Mucosa of rectum (tissue), 2 donors: ENCODE results near the gene RCBTB1.
"Not testable (repeated sequence)": the region's sequence is repeated elsewhere in the genome, so short reads cannot be mapped to it uniquely, and the experiment has no call there.

Experiments used
- H3K27ac ChIP-seq, 2 donors: one replicate each; pipeline ENCODE4 v1.7.0; 2013; ENCODE audit warnings: inconsistent platforms in 2 of 2, low read depth in 2 of 2, low read length in 2 of 2
- H3K27me3 ChIP-seq, 2 donors: one replicate each; pipeline ENCODE4 v1.7.0; 2013; ENCODE audit warnings: low read length in 2 of 2; ENCODE audit not compliant: control insufficient read depth in 2 of 2, insufficient read depth in 2 of 2
- H3K36me3 ChIP-seq, 2 donors: one replicate each; pipeline ENCODE4 v1.7.0; 2013; ENCODE audit warnings: low read length in 2 of 2; ENCODE audit not compliant: control insufficient read depth in 2 of 2, insufficient read depth in 2 of 2
- H3K4me1 ChIP-seq, 2 donors: one replicate each; pipeline ENCODE4 v1.7.0; 2013; ENCODE audit warnings: low read length in 2 of 2, mild to moderate bottlenecking in 1 of 2; ENCODE audit not compliant: control insufficient read depth in 2 of 2, insufficient read depth in 2 of 2
- H3K4me3 ChIP-seq, 2 donors: one replicate each; pipeline ENCODE4 v1.7.0; 2013; ENCODE audit warnings: low read length in 2 of 2
- H3K9ac ChIP-seq, 2 donors: one replicate each; pipeline ENCODE4 v1.7.0; 2013; ENCODE audit warnings: low read length in 2 of 2, low read depth in 1 of 2, mild to moderate bottlenecking in 1 of 2
- H3K9me3 ChIP-seq, 2 donors: one replicate each; pipeline ENCODE4 v1.7.0; 2013; ENCODE audit warnings: low read length in 2 of 2; ENCODE audit not compliant: control insufficient read depth in 2 of 2
- donor health status: healthy.
- donor health status: Normal muscosa, but diverticular disease.

RCBTB1 gene

DNA sequence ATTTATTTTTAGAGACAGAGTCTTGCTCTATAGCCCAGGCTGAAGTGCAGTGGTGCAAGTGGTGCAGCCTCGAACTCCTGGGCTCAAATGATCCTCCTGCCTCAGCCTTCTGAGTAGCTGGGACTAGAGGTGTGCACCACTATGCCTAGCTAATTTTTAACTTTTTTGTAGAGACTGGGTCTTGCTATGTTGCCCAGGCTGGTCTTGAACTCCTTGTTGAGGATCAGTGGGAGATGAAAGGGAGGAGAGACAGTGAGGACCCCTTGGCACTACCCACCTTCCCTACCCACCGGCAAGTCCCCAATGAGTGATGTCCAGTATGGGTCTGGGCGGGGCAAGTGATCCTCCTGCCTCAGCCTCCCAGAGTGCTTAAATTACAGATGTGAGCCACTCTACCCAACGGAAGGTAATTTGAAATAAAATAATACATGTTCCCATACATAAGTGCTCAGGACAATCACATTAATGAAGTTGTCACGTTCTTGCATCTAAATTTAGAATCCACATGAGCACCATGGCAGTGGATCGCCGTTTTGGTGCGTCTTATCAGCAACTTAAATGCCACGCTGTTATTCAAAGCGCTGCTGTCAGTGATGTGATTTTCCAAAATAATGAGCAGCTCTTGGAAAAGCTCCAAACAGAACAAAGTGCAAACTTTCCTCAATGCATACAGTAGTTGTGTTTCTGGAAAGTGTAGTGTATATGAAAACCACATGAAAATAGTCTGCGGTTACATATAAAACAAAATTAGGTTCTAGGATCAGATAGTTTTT is 37.0 kb upstream of the RCBTB1 start:
- Histone ChIP-seq H3K9ac (no peak overlapping the region), H3K27me3 (no peaks in the 10 kb centered on the region), H3K4me1 (peaks cover 6 to 9% of the 10 kb centered on the region in 2 donors), H3K27ac (no peak overlapping the region), H3K9me3 (no peaks in the 10 kb centered on the region), H3K4me3 (no peak overlapping the region), H3K36me3 (no peaks in the 10 kb centered on the region)

DNA sequence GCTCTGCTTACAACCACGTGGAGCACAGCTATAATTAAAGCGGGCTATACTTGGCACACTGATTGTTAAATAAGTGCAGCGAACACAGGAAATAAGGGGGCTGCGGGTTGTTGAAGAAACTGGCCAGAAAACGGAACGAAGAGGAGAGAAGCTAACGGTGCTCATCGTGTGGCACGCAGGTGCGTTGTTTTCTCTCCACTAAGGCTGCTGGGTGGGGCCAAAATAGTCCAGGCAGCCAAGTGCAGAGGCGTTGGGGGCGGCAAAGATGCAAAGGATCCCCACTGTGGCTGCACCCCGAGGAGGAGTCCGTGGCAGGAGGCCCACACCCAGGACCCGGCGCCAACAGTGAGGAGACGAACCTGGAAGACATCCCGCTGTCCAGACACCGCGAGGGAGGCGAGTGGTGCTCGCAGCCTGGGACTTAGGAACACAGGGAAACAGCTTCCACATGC is 34.8 kb upstream of the RCBTB1 start:
- H3K4me1 ChIP-seq = peaks cover 0 to 2% of the 10 kb centered on the region in 2 donors
- no peaks in the 10 kb centered on the region for H3K36me3 ChIP-seq
- H3K4me3 ChIP-seq = no peak overlapping the region
- no peaks in the 10 kb centered on the region for H3K9me3 ChIP-seq
- H3K27me3 ChIP-seq = no peaks in the 10 kb centered on the region
- no peak overlapping the region for H3K9ac ChIP-seq
- H3K27ac ChIP-seq = no peak overlapping the region

DNA sequence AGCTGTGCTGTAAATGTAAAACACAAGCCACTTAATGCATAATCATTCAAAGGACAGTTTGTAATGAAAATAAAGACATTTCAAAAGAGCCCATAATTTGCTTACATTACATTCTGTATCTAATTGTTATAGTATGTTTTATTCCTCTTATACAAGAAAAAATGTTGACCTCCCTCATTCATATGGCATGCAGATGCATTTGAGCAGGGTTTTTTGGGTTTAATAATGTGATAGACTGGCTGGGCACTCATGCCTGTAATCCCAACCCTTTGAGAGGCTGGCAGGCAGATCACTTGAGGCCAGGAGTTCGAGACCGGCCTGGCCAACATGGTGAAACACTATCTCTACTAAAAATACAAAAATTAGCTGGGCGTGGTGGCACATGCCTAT is 31.3 kb upstream of the RCBTB1 start:
- Histone ChIP-seq H3K9me3 (no peaks in the 10 kb centered on the region), H3K36me3 (no peaks in the 10 kb centered on the region), H3K4me3 (no peak overlapping the region), H3K27me3 (no peaks in the 10 kb centered on the region), H3K4me1 (no peaks in the 10 kb centered on the region), H3K9ac (no peak overlapping the region), H3K27ac (no peak overlapping the region)

DNA sequence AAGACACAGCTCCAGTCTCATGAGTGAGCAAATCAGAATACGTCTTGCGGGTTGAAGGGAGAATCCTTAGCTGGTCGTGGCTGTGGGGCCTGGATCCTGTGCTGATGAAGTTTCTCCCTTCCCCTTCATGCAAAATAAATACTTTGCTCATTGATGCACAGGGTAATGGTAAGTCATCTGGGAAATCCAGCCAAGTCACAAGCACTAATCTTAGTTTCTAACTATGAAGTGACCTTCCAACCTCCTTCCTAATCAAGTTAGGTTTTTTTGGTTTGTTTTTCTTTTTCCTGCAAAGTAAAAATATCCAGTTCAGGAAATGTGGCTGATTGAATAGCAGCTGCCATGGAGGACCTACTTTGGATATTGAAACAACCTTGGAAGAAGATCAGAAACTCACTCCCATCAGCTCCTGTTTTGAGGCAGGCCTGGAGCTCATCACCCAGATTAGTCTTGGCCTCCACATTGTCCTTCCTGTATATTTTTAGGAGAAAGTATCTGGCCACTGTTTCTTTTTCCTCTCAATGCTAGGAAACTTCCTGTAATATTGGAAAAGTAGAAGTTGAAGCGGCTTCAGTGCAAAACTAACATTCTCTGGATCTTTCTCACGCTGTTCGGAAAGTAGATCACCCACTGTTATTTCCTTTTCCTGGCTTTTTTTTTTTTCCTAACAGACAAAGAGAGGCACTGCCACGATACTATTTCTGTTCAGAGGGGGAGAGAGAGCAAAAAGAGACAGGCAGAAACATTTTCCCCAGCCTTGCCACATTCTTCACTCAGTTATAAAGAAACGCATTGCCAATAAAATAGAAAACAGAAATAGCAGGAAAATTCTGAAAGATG is 30.7 kb upstream of the RCBTB1 start:
- Histone ChIP-seq H3K36me3 (no peaks in the 10 kb centered on the region), H3K9ac (no peak overlapping the region), H3K27ac (no peak overlapping the region), H3K4me1 (no peaks in the 10 kb centered on the region), H3K27me3 (no peaks in the 10 kb centered on the region), H3K9me3 (no peaks in the 10 kb centered on the region), H3K4me3 (no peak overlapping the region)

DNA sequence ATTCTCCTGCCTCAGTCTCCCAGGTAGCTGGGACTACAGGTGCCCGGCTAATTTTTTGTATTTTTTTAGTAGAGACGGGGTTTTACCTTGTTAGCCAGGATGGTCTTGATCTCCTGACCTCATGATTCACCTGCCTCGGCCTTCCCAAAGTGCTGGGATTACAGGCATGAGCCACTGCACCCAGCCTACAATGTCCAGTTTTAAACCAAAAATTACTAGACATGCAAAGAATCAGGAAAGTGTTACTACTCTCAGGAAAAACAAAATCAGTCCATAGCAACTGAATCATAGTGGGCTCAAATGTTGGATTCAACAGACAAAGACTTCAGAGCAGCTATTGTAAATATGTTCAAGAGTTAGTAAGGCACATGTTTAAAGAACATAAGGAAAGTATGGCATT is 26.7 kb upstream of the RCBTB1 start:
- H3K9ac ChIP-seq, H3K4me1 ChIP-seq, H3K27me3 ChIP-seq, H3K36me3 ChIP-seq, H3K9me3 ChIP-seq, H3K27ac ChIP-seq, H3K4me3 ChIP-seq: not testable (repeated sequence)

DNA sequence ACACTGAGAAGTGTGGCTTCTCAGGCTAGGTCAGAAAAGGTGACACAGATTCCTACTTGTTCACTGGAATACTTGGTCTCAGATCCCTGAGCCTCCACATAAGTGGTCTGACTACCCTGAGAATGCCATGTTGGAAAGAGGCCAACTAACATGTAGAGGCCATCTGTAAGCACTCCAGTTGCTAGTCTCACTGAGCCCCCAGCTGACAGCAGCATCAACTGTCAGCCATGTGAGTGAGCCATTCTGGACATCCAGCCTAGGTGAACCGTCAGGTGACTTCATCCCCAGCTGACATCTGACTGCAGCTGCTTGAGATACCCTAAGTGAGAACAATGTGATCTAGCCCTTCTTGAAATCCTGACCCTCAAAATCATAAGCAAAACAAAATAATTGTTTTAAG is 24.8 kb upstream of the RCBTB1 start:
- H3K9me3 ChIP-seq = no peaks in the 10 kb centered on the region
- H3K27me3 ChIP-seq = no peaks in the 10 kb centered on the region
- no peak overlapping the region for H3K27ac ChIP-seq
- no peaks in the 10 kb centered on the region for H3K4me1 ChIP-seq
- H3K4me3 ChIP-seq = no peak overlapping the region
- H3K36me3 ChIP-seq = no peaks in the 10 kb centered on the region
- no peak overlapping the region for H3K9ac ChIP-seq

DNA sequence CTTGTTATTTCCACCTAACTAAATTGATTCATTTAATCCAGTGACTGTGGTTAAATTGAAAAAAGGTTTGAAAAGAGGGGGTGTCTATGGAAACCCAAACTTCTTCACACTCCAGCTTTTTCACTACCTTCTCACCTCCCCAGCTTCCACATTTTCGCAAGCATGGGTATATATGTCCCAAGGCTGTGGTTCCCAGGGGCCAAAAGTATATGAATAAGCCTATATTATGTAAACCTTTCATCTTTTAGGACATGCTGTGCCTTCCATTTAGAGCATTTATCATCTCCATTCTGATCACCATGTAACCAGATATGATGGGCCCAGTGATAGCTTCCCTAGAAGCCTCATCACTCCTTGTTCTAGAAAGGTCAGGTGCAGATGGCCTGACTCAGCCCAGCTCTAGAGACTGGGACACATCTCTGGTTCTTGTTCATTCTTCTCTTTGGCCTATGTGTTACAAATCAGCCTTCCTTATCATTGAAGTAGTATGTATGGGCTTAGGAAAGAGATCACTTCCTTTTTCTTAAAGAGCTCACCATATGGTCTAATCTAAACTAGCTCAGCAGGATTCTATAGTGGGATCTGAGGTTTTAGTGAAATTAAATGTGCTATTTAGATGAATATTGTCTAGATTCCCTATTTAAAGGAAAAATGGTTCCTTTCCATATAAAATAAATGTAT is 23.4 kb upstream of the RCBTB1 start:
- H3K4me1 ChIP-seq = peaks cover 0 to 3% of the 10 kb centered on the region in 2 donors
- H3K27ac ChIP-seq = no peak overlapping the region
- H3K27me3 ChIP-seq = no peaks in the 10 kb centered on the region
- no peaks in the 10 kb centered on the region for H3K36me3 ChIP-seq
- H3K4me3 ChIP-seq = no peak overlapping the region
- H3K9ac ChIP-seq = no peak overlapping the region
- no peaks in the 10 kb centered on the region for H3K9me3 ChIP-seq

DNA sequence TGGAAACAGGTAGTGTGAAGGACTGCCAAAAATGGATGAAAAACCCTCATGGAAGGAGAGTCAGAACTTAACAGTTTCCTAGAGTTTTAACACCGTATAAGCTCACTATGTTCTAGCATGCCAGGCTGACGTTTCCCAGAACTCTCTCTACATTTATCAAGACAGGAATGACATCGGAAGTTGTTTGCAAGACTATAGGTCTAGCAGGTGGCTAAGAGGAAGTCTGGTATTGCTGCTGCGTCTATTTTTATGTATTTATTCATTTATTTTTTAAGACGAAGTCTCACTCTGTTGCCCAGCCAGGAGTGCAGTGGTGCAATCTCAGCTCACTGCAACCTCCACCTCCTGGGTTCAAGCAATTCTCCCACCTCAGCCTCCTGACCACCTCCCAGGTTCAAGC is 22.4 kb upstream of the RCBTB1 start:
- H3K27me3 ChIP-seq = no peaks in the 10 kb centered on the region
- no peak overlapping the region for H3K9ac ChIP-seq
- no peaks in the 10 kb centered on the region for H3K9me3 ChIP-seq
- H3K36me3 ChIP-seq = no peaks in the 10 kb centered on the region
- H3K27ac ChIP-seq = no peak overlapping the region
- H3K4me1 ChIP-seq = peaks cover 3 to 8% of the 10 kb centered on the region in 2 donors
- no peak overlapping the region for H3K4me3 ChIP-seq

DNA sequence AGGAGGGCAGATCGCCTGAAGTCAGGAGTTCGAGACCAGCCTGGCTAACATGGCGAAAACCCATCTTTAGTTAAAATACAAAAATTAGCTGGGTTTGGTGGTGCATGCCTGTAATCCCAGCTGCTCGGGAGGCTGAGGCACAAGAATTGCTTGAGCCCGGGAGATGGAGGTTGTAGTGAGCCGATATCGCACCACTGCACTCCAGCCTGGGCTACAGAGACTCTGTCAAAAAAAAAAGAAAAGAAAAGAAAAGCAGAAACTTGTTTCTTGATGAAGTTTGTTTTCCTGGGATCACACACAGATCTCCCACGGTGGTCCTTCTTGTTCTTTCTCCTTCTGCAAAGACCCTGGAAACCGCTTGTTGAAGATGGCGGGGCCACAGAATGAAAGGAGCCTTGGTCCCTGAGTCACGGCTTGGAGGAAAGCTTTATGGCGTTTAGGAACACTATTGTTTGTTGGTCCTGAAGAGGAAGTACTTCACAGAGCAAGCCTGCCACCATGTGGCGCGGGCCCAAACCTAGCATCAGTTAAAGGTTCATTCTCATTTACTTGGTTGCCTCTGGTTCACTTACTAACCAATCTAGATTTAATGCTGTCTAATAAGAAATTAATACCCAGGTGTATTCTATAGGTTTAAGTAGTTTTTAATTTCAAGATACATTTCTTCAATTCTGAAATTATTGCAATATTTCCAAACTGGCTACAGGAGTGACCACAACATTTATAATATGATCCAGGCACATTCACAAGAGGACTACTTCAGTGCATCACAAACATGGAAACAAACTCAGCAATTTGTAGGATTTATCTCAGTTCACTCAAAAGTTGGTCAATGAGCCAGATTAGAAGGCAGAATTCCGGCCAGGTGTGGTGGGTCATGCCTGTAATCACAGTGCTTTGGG is 21.6 kb upstream of the RCBTB1 start:
- Histone ChIP-seq H3K4me1 (peaks cover 3 to 13% of the 10 kb centered on the region in 2 donors), H3K9ac (peak overlapping the region in 1 of 2 donors; percentile 13), H3K9me3 (no peaks in the 10 kb centered on the region), H3K4me3 (peak overlapping the region; percentile 40 to 68), H3K36me3 (no peaks in the 10 kb centered on the region), H3K27me3 (no peaks in the 10 kb centered on the region), H3K27ac (no peak overlapping the region)
